B cell (primary cell): ENCODE results near the gene KIF27.

ENCODE experiments used
- EZH2 ChIP-seq: IDR thresholded peaks from 2 replicates; pipeline ENCODE4 v1.6.1; 2012; ENCODE audit warnings: borderline replicate concordance, low read depth, mild to moderate bottlenecking, moderate library complexity, low read length; ENCODE audit not compliant: insufficient read depth, poor library complexity, severe bottlenecking
- TF ChIP-seq, protein P1 (sequence below): fragments of 200-600 bp; IDR thresholded peaks from one replicate; pipeline ENCODE4 v1.8.0; 2022; ENCODE audit warnings: antibody characterized with exemption, mild to moderate bottlenecking

DNA sequence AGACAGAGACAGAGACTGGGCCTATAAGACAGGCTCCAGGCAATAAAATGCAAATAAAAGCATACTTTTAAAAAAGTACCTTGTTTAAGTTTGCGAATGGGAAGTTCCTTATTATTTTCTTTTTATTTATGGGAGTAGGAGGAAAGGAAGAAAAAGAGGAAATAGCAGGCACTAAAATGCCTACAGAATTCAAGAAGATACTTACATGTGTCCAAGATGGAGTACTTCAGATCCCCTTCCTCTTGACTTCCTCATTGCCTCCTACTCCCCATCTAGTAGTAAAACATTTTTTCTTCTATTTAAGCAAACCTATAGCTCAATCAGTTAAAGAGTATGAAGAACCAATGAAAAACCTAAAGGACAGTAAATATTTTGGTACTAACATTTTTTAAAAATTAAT is 128.5 kb downstream of the KIF27 start:
- TF ChIP-seq, protein P1, sequence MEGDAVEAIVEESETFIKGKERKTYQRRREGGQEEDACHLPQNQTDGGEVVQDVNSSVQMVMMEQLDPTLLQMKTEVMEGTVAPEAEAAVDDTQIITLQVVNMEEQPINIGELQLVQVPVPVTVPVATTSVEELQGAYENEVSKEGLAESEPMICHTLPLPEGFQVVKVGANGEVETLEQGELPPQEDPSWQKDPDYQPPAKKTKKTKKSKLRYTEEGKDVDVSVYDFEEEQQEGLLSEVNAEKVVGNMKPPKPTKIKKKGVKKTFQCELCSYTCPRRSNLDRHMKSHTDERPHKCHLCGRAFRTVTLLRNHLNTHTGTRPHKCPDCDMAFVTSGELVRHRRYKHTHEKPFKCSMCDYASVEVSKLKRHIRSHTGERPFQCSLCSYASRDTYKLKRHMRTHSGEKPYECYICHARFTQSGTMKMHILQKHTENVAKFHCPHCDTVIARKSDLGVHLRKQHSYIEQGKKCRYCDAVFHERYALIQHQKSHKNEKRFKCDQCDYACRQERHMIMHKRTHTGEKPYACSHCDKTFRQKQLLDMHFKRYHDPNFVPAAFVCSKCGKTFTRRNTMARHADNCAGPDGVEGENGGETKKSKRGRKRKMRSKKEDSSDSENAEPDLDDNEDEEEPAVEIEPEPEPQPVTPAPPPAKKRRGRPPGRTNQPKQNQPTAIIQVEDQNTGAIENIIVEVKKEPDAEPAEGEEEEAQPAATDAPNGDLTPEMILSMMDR, result no peak
- no peak for TF ChIP-seq EZH2
